Measurements from ENCODE around the gene WHAMM.

DNA sequence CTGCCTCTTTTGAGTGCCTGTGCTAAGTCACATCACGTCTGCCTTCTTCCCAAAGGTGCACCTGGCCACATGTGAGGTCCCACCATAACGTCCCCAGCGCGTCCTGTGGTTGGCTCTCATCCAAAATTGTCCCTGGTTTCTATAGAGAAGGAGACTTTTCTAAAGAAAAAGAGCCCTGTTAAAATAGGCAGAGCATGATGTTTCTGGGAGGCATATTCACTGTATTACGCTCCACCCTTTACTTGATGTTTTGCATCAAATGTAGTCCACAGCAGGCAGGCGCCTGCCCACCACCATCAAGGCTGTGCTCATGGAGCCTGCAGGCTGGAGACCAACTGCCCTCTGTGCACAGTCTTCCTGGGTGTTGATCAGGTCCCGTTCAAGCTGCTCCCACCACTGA lies 36.3 kb downstream of the WHAMM start:
- TF ChIP-seq, protein P1, sequence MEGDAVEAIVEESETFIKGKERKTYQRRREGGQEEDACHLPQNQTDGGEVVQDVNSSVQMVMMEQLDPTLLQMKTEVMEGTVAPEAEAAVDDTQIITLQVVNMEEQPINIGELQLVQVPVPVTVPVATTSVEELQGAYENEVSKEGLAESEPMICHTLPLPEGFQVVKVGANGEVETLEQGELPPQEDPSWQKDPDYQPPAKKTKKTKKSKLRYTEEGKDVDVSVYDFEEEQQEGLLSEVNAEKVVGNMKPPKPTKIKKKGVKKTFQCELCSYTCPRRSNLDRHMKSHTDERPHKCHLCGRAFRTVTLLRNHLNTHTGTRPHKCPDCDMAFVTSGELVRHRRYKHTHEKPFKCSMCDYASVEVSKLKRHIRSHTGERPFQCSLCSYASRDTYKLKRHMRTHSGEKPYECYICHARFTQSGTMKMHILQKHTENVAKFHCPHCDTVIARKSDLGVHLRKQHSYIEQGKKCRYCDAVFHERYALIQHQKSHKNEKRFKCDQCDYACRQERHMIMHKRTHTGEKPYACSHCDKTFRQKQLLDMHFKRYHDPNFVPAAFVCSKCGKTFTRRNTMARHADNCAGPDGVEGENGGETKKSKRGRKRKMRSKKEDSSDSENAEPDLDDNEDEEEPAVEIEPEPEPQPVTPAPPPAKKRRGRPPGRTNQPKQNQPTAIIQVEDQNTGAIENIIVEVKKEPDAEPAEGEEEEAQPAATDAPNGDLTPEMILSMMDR (optimal IDR thresholded peaks at IDR 0.05 in 1 of 3, IDR thresholded peaks at IDR 0.05 in 1 of 3, conservative IDR thresholded peaks at IDR 0.05 in 1 of 3; ENCODE audit: extremely low read depth in 1 of 3, insufficient read depth in 2 of 3, low read length in 3 of 3): no peak
- no peak for TF ChIP-seq EZH2 (IDR thresholded peaks at IDR 0.05; ENCODE audit: low read length)

Measured in keratinocyte (primary cell).